RKO (cell line): ENCODE results near the gene WDR54.
"Not testable (repeated sequence)": the region's sequence is repeated elsewhere in the genome, so short reads cannot be mapped to it uniquely, and the experiment has no call there.

Experiments used
- DNase-seq: peaks from one replicate; pipeline ENCODE4 v3.0.0-alpha.2; 2016; ENCODE audit warnings: low spot score

WDR54 gene

GRCh38 chr2:74429487-74430451 lies 8.2 kb downstream of the WDR54 start:
- no peak for DNase-seq

DNA sequence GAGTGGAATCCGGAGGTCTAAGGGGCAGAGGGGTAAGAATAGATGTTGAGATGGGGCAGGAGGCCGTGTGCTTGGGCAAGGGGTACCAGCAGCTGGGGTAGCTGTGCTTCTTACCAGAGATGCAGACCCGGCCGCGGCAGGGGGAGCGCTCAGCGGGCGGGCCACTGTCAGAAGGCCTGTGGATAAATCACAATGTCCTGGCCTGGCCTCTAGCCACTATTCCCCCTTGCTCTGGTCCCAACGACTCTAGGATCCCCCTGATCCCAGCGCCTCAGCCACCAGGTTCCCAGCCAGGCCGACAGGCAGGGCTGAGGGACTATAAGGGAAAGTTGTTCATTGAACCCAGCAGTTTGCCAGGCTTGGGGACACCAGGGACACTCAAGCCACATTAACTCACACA lies 9.0 kb downstream of the WDR54 start:
- DNase-seq = no peak

GRCh38 chr2:74436111-74436805 lies 14.7 kb downstream of the WDR54 start:
- no peak for DNase-seq

DNA sequence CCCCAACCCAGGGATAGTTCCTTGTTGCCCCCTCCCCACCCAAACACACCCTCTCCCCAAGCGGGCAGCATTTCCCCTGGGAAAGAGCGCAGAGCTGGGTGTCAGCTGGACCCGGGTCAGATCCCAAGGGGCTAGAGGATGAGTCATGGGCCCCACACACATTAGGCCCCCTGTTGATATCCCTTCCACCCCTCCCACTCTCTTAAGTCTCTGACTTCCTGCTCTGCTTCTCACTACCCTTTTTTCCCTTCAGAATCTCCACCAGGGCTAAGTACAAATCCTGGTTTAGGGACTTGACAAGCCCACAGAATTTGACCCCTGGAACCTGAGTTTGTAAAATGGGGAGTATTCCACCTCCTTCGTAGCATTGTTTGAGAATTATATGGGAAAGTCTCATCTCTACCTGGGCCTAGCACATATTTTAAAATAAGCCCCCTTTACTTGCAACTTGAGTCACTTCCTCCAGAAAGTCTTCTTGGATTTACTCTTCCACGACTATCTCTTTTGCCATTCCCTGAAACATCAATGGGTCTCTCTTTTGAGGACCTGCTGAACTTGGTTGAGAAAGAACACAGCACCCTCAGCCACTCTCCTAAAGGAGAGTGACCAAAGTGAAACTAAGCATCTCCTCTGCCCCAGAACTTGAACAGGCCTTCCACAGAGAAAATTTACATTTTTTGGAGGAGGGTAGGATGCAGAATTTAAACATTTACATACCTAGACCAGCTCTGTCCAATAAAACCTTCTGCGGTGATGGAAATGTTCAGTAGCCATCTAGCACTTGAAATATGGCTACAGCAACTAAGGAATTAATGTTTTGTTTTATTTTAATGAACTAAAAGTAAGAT lies 15.5 kb downstream of the WDR54 start:
- no peak for DNase-seq

- DNase-seq = no peak
Observed at GRCh38 chr2:74438248-74438647, 16.7 kb downstream of the WDR54 start.

DNA sequence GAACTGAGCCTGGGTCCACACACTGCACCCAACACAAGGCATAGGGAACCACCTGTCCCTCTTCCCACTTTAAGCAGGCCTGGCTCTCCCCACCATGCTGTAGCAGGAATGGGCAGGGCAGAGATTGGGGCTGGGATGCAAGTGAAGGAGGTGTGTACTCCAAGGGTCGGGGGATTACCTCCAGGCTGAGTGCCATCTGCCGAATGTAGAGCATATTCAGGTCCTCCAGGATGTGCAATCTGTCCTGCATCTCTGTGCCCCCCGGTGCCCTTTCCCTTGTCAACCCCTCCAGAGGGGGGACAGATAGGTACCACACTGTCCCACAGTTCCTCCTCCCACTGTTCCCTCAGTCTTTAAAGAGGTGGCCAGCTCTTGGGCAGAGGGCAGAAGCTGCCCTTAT lies 17.8 kb downstream of the WDR54 start:
- DNase-seq = no peak

- DNase-seq = peak; percentile 45
Observed at GRCh38 chr2:74439803-74440377, 18.4 kb downstream of the WDR54 start.

DNA sequence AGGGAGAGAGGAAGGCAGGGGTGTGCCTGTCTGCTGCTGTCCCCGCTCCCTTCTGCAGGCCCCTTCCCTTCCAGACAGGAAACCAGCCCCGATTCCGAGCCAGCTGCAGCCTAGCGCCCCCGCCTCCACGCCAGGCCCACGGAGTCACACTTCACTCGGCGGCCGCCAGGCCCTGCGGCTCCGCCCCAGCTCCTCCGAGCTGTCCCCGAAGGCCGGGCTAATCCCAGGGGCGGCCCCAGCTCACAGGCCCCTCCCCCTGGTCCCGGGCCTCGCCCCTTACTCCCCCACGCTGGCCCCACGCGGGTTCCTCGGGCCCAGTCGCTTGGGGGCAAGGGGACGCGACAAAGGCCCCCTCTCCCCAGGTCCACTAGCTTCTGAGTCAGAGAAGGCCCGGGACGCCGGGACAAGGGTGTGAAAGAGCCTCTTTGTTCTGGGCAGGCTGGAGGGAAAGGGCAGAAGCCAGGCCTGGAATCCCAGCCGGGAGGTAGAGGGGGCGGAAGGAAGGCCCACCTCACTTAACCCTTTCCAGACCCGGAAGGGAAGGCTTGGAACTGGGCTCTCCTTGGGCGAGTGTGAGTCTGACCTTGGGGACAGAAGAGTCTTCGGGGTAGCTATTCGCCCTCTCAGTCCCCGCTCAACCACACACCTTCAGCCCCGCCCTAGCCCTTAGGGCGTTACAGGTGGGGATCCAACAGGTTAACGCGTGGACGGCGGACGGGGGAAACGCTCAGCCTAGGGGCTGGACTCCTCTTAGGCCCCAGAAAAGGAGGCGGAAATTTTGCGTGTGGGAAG lies 19.0 kb downstream of the WDR54 start:
- peak; percentile 89 for DNase-seq

- DNase-seq = peak; percentile 45
Observed at GRCh38 chr2:74441170-74441689, 19.7 kb downstream of the WDR54 start.

GRCh38 chr2:74441690-74442482 lies 20.4 kb downstream of the WDR54 start, which contains the start of gene RTKN:
Gene RTKN, minus strand, starts transcription at chr2:74441937. Its CDS starts 121 bp downstream, at chr2:74441816.
- peak; percentile 66 for DNase-seq

GRCh38 chr2:74442483-74443297 lies 21.2 kb downstream of the WDR54 start:
- not testable (repeated sequence) for DNase-seq

GRCh38 chr2:74444498-74445318 lies 23.2 kb downstream of the WDR54 start:
- DNase-seq = no peak

GRCh38 chr2:74447230-74447999 lies 25.9 kb downstream of the WDR54 start:
- DNase-seq = no peak

- no peak for DNase-seq
Observed at GRCh38 chr2:74448771-74449170, 27.2 kb downstream of the WDR54 start.

- DNase-seq = no peak
Observed at GRCh38 chr2:74450570-74451190, 29.1 kb downstream of the WDR54 start.

DNA sequence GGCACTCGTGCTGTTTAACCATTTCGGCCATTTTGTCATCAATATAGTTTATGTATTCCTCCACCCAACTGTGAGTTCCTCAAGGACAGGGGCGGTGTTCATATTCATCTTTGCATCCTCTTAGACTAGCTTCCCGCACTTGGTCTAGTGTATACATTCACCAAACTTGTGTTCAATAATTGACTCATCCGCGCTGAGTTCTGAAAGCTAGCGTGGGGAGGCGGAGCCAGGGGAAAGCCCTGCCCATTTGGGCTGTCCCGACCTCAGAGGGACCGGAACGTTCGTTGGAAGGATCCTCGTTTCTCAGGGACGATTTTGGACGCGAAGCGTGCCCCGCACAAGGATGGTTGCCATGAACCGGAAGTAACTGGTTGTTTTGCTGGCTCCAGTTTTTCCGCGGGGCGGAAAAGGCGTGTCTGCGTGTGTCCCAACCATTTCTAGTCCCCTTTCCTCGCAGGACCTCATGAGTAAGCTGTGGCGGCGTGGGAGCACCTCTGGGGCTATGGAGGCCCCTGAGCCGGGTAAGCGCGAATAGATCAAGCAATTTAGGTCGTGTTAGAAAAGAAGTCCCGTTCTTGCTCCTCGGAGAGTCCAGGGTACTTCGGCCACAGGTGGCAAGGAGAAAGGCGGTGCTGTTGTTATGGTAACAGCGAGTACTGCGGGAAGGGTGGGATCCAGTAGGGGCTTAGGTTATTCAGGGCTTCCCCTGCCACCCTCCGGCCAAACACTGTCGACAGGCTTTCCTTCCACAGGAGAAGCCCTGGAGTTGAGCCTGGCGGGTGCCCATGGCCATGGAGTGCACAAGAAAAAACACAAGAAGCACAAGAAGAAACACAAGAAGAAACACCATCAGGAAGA lies 33.4 kb downstream of the WDR54 start, which contains the start of gene INO80B:
TSS of gene INO80B (plus strand) at position 434 of the 858 bp plus-strand sequence. CDS start at position 464, 30 bp downstream.
- DNase-seq = peak; percentile 98
